ENCODE data around the gene PPRC1. TPM values are rescaled to one million over a fixed set of nuclear protein-coding genes. Genes with fewer than 3 reads are reported as not detected.

PPRC1 gene
- total and polyA plus RNA-seq, 12 donors, result 11.1 to 39.9 (median 22.4) TPM

DNA sequence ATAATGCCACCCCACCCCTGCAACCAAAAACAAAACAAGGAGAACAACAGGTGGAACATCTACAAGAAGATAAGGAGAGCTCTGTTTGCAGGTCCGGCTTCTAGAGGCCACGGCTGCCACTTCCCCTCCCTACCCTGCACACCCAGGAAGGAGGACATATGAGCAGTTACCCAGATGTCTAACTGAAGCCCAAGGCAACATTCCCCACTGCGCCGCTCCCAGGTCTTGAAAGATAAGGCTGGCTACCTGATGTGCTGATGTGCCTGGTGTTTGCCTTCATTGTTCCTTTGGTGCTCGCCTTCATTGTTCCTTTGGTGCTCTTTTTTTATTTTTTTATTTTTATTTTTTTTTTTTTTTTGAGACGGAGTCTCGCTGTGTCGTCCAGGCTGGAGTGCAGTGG, 46.6 kb upstream of the PPRC1 start:
- H3K9me3 ChIP-seq (replicated peaks in 1 of 3), result no peaks in the 10 kb centered on the region
- no peak for DNase-seq
- TF ChIP-seq POLR2A (IDR thresholded peaks at IDR 0.05), result no peak
- TF ChIP-seq, protein P1, sequence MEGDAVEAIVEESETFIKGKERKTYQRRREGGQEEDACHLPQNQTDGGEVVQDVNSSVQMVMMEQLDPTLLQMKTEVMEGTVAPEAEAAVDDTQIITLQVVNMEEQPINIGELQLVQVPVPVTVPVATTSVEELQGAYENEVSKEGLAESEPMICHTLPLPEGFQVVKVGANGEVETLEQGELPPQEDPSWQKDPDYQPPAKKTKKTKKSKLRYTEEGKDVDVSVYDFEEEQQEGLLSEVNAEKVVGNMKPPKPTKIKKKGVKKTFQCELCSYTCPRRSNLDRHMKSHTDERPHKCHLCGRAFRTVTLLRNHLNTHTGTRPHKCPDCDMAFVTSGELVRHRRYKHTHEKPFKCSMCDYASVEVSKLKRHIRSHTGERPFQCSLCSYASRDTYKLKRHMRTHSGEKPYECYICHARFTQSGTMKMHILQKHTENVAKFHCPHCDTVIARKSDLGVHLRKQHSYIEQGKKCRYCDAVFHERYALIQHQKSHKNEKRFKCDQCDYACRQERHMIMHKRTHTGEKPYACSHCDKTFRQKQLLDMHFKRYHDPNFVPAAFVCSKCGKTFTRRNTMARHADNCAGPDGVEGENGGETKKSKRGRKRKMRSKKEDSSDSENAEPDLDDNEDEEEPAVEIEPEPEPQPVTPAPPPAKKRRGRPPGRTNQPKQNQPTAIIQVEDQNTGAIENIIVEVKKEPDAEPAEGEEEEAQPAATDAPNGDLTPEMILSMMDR (IDR thresholded peaks at IDR 0.05), result no peak
- H3K27me3 ChIP-seq, result no peaks in the 10 kb centered on the region
- H3K36me3 ChIP-seq (replicated peaks in 1 of 2), result no peaks in the 10 kb centered on the region
- 92 to 96% (median 95%) methylated on average over 8 of the region's 8 CpGs for WGBS, 4 donors
- intact Hi-C loops (cut with DNase I), result no loop called here
- no peak overlapping the region for H3K4me3 ChIP-seq
- no peak overlapping the region for H3K27ac ChIP-seq
- H3K4me1 ChIP-seq (replicated peaks in 1 of 2), result no peaks in the 10 kb centered on the region

DNA sequence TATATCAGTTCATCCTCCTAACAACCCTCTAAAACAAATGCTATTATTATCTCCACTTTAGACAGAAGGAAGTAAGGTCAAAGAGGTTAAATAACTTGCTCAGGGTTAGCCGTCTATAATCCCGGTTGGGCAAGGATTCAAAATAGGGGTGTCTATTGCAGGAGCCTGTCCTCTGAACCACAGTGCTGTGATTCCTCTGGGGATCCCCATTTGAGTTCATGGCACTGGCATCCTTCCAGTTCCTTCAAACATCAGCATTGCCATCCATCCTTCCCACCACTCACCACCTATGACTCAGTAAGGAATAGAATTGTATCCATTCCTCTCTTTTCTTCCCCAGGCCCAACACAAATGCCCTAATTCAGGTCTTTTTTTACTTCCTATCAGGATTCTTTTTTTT, 42.1 kb upstream of the PPRC1 start:
- WGBS, 4 donors, result 69 to 80% (median 77%) methylated on average over 2 of the region's 2 CpGs
- H3K27me3 ChIP-seq, result no peaks in the 10 kb centered on the region
- no peak for DNase-seq
- H3K4me1 ChIP-seq (replicated peaks in 1 of 2), result no peaks in the 10 kb centered on the region
- no peak overlapping the region for H3K27ac ChIP-seq
- no peaks in the 10 kb centered on the region for H3K9me3 ChIP-seq (replicated peaks in 1 of 3)
- H3K36me3 ChIP-seq (replicated peaks in 1 of 2), result no peaks in the 10 kb centered on the region
- H3K4me3 ChIP-seq, result no peak overlapping the region
- TF ChIP-seq, protein P1 (IDR thresholded peaks at IDR 0.05), result no peak
- no peak for TF ChIP-seq POLR2A (IDR thresholded peaks at IDR 0.05)
- intact Hi-C loops (cut with DNase I), result no loop called here

DNA sequence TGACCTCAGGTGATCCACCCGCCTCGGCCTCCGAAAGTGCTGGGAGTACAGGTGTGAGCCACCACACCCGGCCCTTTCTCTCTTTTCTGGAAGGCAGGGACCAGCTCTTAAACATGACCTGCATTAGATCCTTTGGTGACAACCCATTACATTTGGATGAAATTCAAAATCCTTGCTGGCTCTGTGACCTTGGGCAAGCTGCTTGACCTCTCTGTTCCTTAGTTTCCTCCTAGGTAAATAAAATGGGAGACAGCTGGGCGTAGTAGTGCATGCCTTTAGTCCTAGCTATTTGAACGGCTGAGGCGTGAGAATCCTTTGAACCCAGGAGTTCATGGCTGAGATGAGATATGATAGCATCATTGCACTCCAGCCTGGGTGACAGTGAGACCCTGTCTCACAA, 36.4 kb upstream of the PPRC1 start:
- H3K27me3 ChIP-seq, result no peaks in the 10 kb centered on the region
- no peak for DNase-seq
- no peaks in the 10 kb centered on the region for H3K36me3 ChIP-seq (replicated peaks in 1 of 2)
- no peaks in the 10 kb centered on the region for H3K4me1 ChIP-seq (replicated peaks in 1 of 2)
- no peak overlapping the region for H3K27ac ChIP-seq
- intact Hi-C loops (cut with DNase I), result no loop called here
- whole genome bisulfite sequencing, 4 donors, result 85 to 94% (median 94%) methylated on average over 7 of the region's 7 CpGs
- no peaks in the 10 kb centered on the region for H3K9me3 ChIP-seq (replicated peaks in 1 of 3)
- TF ChIP-seq, protein P1 (IDR thresholded peaks at IDR 0.05), result no peak
- TF ChIP-seq POLR2A (IDR thresholded peaks at IDR 0.05), result no peak
- H3K4me3 ChIP-seq, result no peak overlapping the region

DNA sequence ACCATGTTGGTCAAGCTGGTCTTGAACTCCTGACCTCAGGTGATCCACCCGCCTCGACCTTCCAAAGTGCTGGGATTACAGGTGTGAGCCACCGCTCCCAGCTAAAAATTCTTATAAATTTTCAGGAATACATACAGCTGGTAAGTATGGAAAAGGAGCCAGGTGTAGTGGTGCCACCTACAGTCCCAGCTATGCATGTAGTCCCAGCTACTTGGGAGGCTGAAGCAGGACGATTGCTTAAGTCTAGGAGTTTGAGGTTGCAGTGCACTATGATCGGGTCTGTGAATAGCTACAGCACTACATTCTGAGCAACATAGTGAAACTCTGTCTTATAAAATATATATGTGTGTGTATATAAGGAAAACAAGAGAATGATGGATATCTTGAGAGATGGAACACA, 31.7 kb upstream of the PPRC1 start:
- Histone ChIP-seq H3K4me3 (no peak overlapping the region), H3K27ac (no peak overlapping the region), H3K27me3 (no peaks in the 10 kb centered on the region), H3K4me1 (replicated peaks in 1 of 2) (no peaks in the 10 kb centered on the region), H3K36me3 (replicated peaks in 1 of 2) (no peaks in the 10 kb centered on the region), H3K9me3 (replicated peaks in 1 of 3) (no peaks in the 10 kb centered on the region)
- no peak for DNase-seq
- WGBS, 4 donors, result 84 to 89% (median 86%) methylated on average over 5 of the region's 5 CpGs
- TF ChIP-seq, protein P1 (IDR thresholded peaks at IDR 0.05), result no peak
- no peak for TF ChIP-seq POLR2A (IDR thresholded peaks at IDR 0.05)
- intact Hi-C loops (cut with DNase I), result no loop called here

Measured in adrenal gland (tissue), 12 donors.